Panc1 (cell line): Measurements from ENCODE around the gene MAP6. TPM values are rescaled to one million over a fixed set of nuclear protein-coding genes. Genes with fewer than 3 reads are reported as not detected.

ENCODE experiments used
- ATAC-seq: fragments of 200-7000 bp; cut with Tn5 transposase; 2 replicates; pipeline ENCODE4 v1.9.1; 2020; ENCODE audit warnings: mild to moderate bottlenecking, moderate library complexity
- BruUV-seq: library from RNA; stranded (reverse); fragments of 400-500 nt; replicated peaks from 2 replicates; lab custom pipeline; 2021; lab: Mats Ljungman, UMichigan
- CTCF ChIA-PET: fragments of 300-600 bp; sonication (Branson Sonifier 250); formaldehyde crosslinking; loops from one replicate; lab custom pipeline; 2022; ENCODE audit warnings: antibody characterized with exemption; lab: Charles Lee
- POLR2A ChIA-PET: fragments of 300-600 bp; sonication (Branson Sonifier 250); formaldehyde crosslinking; loops from one replicate; lab custom pipeline; 2022; ENCODE audit warnings: antibody characterized with exemption; lab: Charles Lee
- DNase-seq: peaks from one replicate; pipeline ENCODE4 v3.0.0-alpha.2; 2010; ENCODE audit warnings: low read depth, low spot score
- H3K27ac ChIP-seq: 2 replicates; pipeline ENCODE4 v1.5.1; 2011; ENCODE audit warnings: mild to moderate bottlenecking, low read length, inconsistent platforms
- H3K27me3 ChIP-seq: fragments of 200-500 bp; sonication (Bioruptor generic); 2 replicates; pipeline ENCODE4 v1.6.0; 2014; ENCODE audit warnings: low read length, inconsistent platforms; ENCODE audit not compliant: control insufficient read depth, insufficient read depth
- H3K36me3 ChIP-seq: fragments of 200-500 bp; sonication (Bioruptor generic); 2 replicates; pipeline ENCODE4 v1.5.1; 2014; ENCODE audit warnings: inconsistent platforms, mild to moderate bottlenecking, low read length, moderate library complexity; ENCODE audit not compliant: control insufficient read depth, insufficient read depth
- H3K4me1 ChIP-seq: 2 replicates; pipeline ENCODE4 v1.5.1; 2011; ENCODE audit warnings: inconsistent platforms, mild to moderate bottlenecking, low read length, moderate library complexity; ENCODE audit not compliant: control insufficient read depth, insufficient read depth
- H3K4me3 ChIP-seq, 2 experiments: 2 replicates each; pipeline ENCODE4 v1.5.1; 2011 to 2012; ENCODE audit warnings: low read depth in 2 of 2, low read length in 2 of 2, mild to moderate bottlenecking in 2 of 2, inconsistent platforms in 1 of 2, moderate library complexity in 1 of 2
- H3K9me3 ChIP-seq: fragments of 200-500 bp; sonication (Bioruptor generic); 2 replicates; pipeline ENCODE4 v1.5.1; 2014; ENCODE audit warnings: low read depth, mild to moderate bottlenecking, inconsistent platforms, low read length, moderate library complexity; ENCODE audit not compliant: control insufficient read depth, insufficient read depth
- POLR2AphosphoS5 ChIP-seq: IDR thresholded peaks from 2 replicates; pipeline ENCODE4 v1.6.1; 2012; ENCODE audit warnings: mild to moderate bottlenecking, low read depth, low read length, moderate library complexity
- SIN3A ChIP-seq: IDR thresholded peaks from 2 replicates; pipeline ENCODE4 v1.6.1; 2012; ENCODE audit warnings: low read depth, mild to moderate bottlenecking, low read length, moderate library complexity, borderline replicate concordance; ENCODE audit not compliant: insufficient read depth
- TCF7L2 ChIP-seq: IDR thresholded peaks from 2 replicates; pipeline ENCODE4 v1.6.1; 2011; ENCODE audit warnings: mild to moderate bottlenecking, low read depth, low read length, inconsistent platforms
- in situ Hi-C: cut with HindIII; loops from 2 replicates; pipeline ENCODE4 v1.10.0; 2016; ENCODE audit warnings: low sequenced_read_pairs, low pct_unique_long_range_greater_than_20kb
- intact Hi-C: fragments of 100-400 bp; cut with micrococcal nuclease; formaldehyde crosslinking; loops from one replicate; pipeline ENCODE4 v1.10.0; 2022; ENCODE audit not compliant: unreplicated experiment
- total RNA-seq: library from RNA; stranded (reverse); gene quantifications from one replicate; pipeline ENCODE4 v1.2.1, GENCODE V29; 2021; ENCODE audit not compliant: unreplicated experiment
- TF ChIP-seq, protein P1 (sequence below): fragments of 450-650 bp; IDR thresholded peaks from 2 replicates; pipeline ENCODE4 v1.5.1; 2017; ENCODE audit warnings: mild to moderate bottlenecking
- TF ChIP-seq, protein P2 (sequence below), 2 experiments: IDR thresholded peaks; 2 replicates each; pipeline ENCODE4 v1.6.1; 2011 to 2012; ENCODE audit warnings: low read depth in 2 of 2, control low read depth in 1 of 2, low read length in 1 of 2, mild to moderate bottlenecking in 1 of 2, moderate library complexity in 1 of 2; ENCODE audit not compliant: insufficient read depth in 1 of 2

Gene MAP6
- total RNA-seq, 1 experiment from 2014 or later = 0.21 TPM

DNA sequence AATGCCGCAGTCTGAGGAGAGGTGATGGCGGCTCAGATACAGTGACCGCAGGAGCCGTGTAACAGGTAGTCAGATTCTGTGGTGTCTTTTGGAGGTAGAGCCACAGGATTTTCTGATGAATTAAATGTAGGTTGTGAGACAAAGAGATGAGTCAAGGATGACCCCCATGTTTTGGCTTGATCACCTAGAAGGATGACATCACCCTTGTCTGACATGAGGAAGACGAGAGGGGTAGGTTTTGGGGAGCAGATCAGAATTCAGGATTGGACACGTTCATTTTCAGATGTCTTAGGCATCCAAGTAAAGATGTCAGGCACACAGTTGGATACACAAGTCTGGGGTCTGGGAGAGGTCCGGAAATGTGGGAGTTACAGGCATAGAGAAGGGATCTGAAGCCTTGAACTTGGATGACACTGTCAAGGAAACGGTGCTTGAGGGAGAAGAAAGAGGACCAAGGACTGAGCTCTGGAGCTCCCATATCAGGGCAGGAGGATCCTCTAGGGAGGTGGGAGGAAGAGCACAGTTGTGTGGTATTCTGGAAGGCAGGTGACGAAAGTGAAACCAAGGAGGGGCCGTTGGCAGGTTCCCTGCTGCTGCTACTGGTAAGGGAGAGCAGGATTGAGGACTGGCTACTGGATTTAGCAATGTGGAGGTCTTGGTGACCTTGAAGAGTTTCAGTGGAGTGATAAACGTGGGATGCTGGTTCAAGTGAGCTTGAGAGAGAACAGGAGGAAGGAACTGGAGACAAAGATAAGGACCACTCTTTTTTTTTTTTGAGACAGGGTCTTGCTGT is 130.5 kb downstream of the MAP6 start:
- ChIA-PET CTCF (no interaction called here), POLR2A (no interaction called here)
- H3K36me3 ChIP-seq = no peaks in the 10 kb centered on the region
- BruUV-seq = no TSS peak
- peaks cover 17% of the 10 kb centered on the region for H3K4me1 ChIP-seq
- intact Hi-C loops (no loop called here), in situ Hi-C loops (no loop called here)
- TF ChIP-seq TCF7L2 (no peak), SIN3A (no peak), POLR2AphosphoS5 (no peak)
- TF ChIP-seq, protein P1, sequence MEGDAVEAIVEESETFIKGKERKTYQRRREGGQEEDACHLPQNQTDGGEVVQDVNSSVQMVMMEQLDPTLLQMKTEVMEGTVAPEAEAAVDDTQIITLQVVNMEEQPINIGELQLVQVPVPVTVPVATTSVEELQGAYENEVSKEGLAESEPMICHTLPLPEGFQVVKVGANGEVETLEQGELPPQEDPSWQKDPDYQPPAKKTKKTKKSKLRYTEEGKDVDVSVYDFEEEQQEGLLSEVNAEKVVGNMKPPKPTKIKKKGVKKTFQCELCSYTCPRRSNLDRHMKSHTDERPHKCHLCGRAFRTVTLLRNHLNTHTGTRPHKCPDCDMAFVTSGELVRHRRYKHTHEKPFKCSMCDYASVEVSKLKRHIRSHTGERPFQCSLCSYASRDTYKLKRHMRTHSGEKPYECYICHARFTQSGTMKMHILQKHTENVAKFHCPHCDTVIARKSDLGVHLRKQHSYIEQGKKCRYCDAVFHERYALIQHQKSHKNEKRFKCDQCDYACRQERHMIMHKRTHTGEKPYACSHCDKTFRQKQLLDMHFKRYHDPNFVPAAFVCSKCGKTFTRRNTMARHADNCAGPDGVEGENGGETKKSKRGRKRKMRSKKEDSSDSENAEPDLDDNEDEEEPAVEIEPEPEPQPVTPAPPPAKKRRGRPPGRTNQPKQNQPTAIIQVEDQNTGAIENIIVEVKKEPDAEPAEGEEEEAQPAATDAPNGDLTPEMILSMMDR = no peak
- TF ChIP-seq, protein P2, sequence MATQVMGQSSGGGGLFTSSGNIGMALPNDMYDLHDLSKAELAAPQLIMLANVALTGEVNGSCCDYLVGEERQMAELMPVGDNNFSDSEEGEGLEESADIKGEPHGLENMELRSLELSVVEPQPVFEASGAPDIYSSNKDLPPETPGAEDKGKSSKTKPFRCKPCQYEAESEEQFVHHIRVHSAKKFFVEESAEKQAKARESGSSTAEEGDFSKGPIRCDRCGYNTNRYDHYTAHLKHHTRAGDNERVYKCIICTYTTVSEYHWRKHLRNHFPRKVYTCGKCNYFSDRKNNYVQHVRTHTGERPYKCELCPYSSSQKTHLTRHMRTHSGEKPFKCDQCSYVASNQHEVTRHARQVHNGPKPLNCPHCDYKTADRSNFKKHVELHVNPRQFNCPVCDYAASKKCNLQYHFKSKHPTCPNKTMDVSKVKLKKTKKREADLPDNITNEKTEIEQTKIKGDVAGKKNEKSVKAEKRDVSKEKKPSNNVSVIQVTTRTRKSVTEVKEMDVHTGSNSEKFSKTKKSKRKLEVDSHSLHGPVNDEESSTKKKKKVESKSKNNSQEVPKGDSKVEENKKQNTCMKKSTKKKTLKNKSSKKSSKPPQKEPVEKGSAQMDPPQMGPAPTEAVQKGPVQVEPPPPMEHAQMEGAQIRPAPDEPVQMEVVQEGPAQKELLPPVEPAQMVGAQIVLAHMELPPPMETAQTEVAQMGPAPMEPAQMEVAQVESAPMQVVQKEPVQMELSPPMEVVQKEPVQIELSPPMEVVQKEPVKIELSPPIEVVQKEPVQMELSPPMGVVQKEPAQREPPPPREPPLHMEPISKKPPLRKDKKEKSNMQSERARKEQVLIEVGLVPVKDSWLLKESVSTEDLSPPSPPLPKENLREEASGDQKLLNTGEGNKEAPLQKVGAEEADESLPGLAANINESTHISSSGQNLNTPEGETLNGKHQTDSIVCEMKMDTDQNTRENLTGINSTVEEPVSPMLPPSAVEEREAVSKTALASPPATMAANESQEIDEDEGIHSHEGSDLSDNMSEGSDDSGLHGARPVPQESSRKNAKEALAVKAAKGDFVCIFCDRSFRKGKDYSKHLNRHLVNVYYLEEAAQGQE (IDR thresholded peaks at IDR 0.05; ENCODE audit: insufficient read depth in 1 of 2, low read depth in 2 of 2, low read length in 1 of 2) = no peak
- no peak overlapping the region for H3K27ac ChIP-seq
- no peak overlapping the region for H3K4me3 ChIP-seq
- H3K27me3 ChIP-seq = no peaks in the 10 kb centered on the region
- ATAC-seq = no peak
- no peaks in the 10 kb centered on the region for H3K9me3 ChIP-seq
- DNase-seq = no peak

DNA sequence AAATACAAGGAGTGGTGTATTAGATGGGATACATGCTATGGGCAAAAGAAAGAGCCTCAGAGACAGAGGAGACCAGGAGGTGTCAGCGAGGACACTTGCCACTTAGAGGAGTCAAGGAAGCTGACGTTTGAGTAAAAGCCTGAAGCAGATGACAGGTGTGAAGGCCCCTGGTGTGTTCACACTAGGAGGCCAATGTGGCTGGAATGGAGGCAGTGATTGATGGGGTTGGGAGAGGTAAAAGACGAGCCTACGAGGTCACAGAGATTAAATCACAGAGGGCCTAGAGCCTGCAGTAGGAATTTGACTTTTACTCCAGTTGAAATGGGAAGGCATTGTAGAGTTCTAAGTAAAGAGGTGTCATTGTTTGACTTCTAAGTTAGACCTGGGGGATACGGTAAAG is 131.1 kb downstream of the MAP6 start:
- intact Hi-C loops = no loop called here
- H3K9me3 ChIP-seq = no peaks in the 10 kb centered on the region
- TF ChIP-seq, protein P1 = no peak
- TF ChIP-seq TCF7L2 = no peak
- TF ChIP-seq POLR2AphosphoS5 = no peak
- TF ChIP-seq, protein P2 (IDR thresholded peaks at IDR 0.05; ENCODE audit: insufficient read depth in 1 of 2, low read depth in 2 of 2, low read length in 1 of 2) = no peak
- no peak for TF ChIP-seq SIN3A
- H3K4me1 ChIP-seq = peaks cover 17% of the 10 kb centered on the region
- ChIA-PET POLR2A (no interaction called here), CTCF (no interaction called here)
- DNase-seq (no peak), ATAC-seq (no peak)
- BruUV-seq = no TSS peak
- no peaks in the 10 kb centered on the region for H3K36me3 ChIP-seq
- H3K27me3 ChIP-seq = no peaks in the 10 kb centered on the region
- H3K4me3 ChIP-seq = no peak overlapping the region
- H3K27ac ChIP-seq = no peak overlapping the region
- in situ Hi-C loops = no loop called here
